Panc1 (cell line): Measurements from ENCODE around the gene KRT36. TPM values are rescaled to one million over a fixed set of nuclear protein-coding genes. Genes with fewer than 3 reads are reported as not detected.

ENCODE experiments used
- ATAC-seq: fragments of 200-7000 bp; cut with Tn5 transposase; 2 replicates; pipeline ENCODE4 v1.9.1; 2020; ENCODE audit warnings: mild to moderate bottlenecking, moderate library complexity
- BruUV-seq: library from RNA; stranded (reverse); fragments of 400-500 nt; replicated peaks from 2 replicates; lab custom pipeline; 2021; lab: Mats Ljungman, UMichigan
- CTCF ChIA-PET: fragments of 300-600 bp; sonication (Branson Sonifier 250); formaldehyde crosslinking; loops from one replicate; lab custom pipeline; 2022; ENCODE audit warnings: antibody characterized with exemption; lab: Charles Lee
- POLR2A ChIA-PET: fragments of 300-600 bp; sonication (Branson Sonifier 250); formaldehyde crosslinking; loops from one replicate; lab custom pipeline; 2022; ENCODE audit warnings: antibody characterized with exemption; lab: Charles Lee
- DNase-seq: peaks from one replicate; pipeline ENCODE4 v3.0.0-alpha.2; 2010; ENCODE audit warnings: low read depth, low spot score
- H3K27ac ChIP-seq: 2 replicates; pipeline ENCODE4 v1.5.1; 2011; ENCODE audit warnings: mild to moderate bottlenecking, low read length, inconsistent platforms
- H3K27me3 ChIP-seq: fragments of 200-500 bp; sonication (Bioruptor generic); 2 replicates; pipeline ENCODE4 v1.6.0; 2014; ENCODE audit warnings: low read length, inconsistent platforms; ENCODE audit not compliant: control insufficient read depth, insufficient read depth
- H3K36me3 ChIP-seq: fragments of 200-500 bp; sonication (Bioruptor generic); 2 replicates; pipeline ENCODE4 v1.5.1; 2014; ENCODE audit warnings: inconsistent platforms, mild to moderate bottlenecking, low read length, moderate library complexity; ENCODE audit not compliant: control insufficient read depth, insufficient read depth
- H3K4me1 ChIP-seq: 2 replicates; pipeline ENCODE4 v1.5.1; 2011; ENCODE audit warnings: inconsistent platforms, mild to moderate bottlenecking, low read length, moderate library complexity; ENCODE audit not compliant: control insufficient read depth, insufficient read depth
- H3K4me3 ChIP-seq, 2 experiments: 2 replicates each; pipeline ENCODE4 v1.5.1; 2011 to 2012; ENCODE audit warnings: low read depth in 2 of 2, low read length in 2 of 2, mild to moderate bottlenecking in 2 of 2, inconsistent platforms in 1 of 2, moderate library complexity in 1 of 2
- H3K9me3 ChIP-seq: fragments of 200-500 bp; sonication (Bioruptor generic); 2 replicates; pipeline ENCODE4 v1.5.1; 2014; ENCODE audit warnings: low read depth, mild to moderate bottlenecking, inconsistent platforms, low read length, moderate library complexity; ENCODE audit not compliant: control insufficient read depth, insufficient read depth
- POLR2AphosphoS5 ChIP-seq: IDR thresholded peaks from 2 replicates; pipeline ENCODE4 v1.6.1; 2012; ENCODE audit warnings: mild to moderate bottlenecking, low read depth, low read length, moderate library complexity
- REST ChIP-seq, 2 experiments: IDR thresholded peaks; 2 replicates each; pipeline ENCODE4 v1.6.1; 2011 to 2012; ENCODE audit warnings: low read depth in 2 of 2, control low read depth in 1 of 2, low read length in 1 of 2, mild to moderate bottlenecking in 1 of 2, moderate library complexity in 1 of 2; ENCODE audit not compliant: insufficient read depth in 1 of 2
- SIN3A ChIP-seq: IDR thresholded peaks from 2 replicates; pipeline ENCODE4 v1.6.1; 2012; ENCODE audit warnings: low read depth, mild to moderate bottlenecking, low read length, moderate library complexity, borderline replicate concordance; ENCODE audit not compliant: insufficient read depth
- TCF7L2 ChIP-seq: IDR thresholded peaks from 2 replicates; pipeline ENCODE4 v1.6.1; 2011; ENCODE audit warnings: mild to moderate bottlenecking, low read depth, low read length, inconsistent platforms
- in situ Hi-C: cut with HindIII; loops from 2 replicates; pipeline ENCODE4 v1.10.0; 2016; ENCODE audit warnings: low sequenced_read_pairs, low pct_unique_long_range_greater_than_20kb
- intact Hi-C: fragments of 100-400 bp; cut with micrococcal nuclease; formaldehyde crosslinking; loops from one replicate; pipeline ENCODE4 v1.10.0; 2022; ENCODE audit not compliant: unreplicated experiment
- total RNA-seq: library from RNA; stranded (reverse); gene quantifications from one replicate; pipeline ENCODE4 v1.2.1, GENCODE V29; 2021; ENCODE audit not compliant: unreplicated experiment
- TF ChIP-seq, protein P1 (sequence below): fragments of 450-650 bp; IDR thresholded peaks from 2 replicates; pipeline ENCODE4 v1.5.1; 2017; ENCODE audit warnings: mild to moderate bottlenecking

KRT36 gene
- total RNA-seq, 1 experiment from 2014 or later, result not detected

DNA sequence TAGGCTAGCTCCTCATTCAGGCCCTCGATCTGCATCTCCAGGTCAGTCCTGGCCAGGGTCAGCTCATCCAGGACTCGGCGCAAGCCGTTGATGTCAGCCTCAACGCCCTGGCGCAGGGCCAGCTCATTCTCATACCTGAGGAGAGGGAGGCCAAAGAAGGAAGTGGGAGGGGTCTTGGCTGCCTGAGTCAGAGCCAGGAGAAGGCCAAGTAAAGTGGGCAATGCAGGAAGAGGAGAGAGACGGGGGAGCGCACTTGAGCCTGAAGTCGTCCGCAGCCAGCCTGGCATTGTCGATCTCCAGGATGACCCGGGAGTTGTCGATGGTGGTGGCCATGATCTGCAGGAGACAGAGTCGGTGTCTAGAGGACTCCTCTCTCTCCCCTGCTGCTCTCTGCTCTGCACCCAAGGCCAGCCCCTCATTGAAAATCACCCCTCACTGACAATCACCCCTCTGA, 27.1 kb upstream of the KRT36 start:
- peak overlapping the region; percentile 96 for H3K27ac ChIP-seq
- no TSS peak for BruUV-seq
- peaks cover 52% of the 10 kb centered on the region for H3K4me1 ChIP-seq
- ChIA-PET POLR2A (interaction anchor here (0.5 kb wide), 1 partner anchor 815 kb away, joined by 3 read pairs; no protein-coding TSS in a partner anchor), CTCF (no interaction called here)
- in situ Hi-C loops (no loop called here), intact Hi-C loops (no loop called here)
- TF ChIP-seq REST (IDR thresholded peaks at IDR 0.05; ENCODE audit: insufficient read depth in 1 of 2, low read depth in 2 of 2, low read length in 1 of 2), result no peak
- no peak for TF ChIP-seq POLR2AphosphoS5
- TF ChIP-seq SIN3A, result no peak
- no peak for TF ChIP-seq TCF7L2
- TF ChIP-seq, protein P1, sequence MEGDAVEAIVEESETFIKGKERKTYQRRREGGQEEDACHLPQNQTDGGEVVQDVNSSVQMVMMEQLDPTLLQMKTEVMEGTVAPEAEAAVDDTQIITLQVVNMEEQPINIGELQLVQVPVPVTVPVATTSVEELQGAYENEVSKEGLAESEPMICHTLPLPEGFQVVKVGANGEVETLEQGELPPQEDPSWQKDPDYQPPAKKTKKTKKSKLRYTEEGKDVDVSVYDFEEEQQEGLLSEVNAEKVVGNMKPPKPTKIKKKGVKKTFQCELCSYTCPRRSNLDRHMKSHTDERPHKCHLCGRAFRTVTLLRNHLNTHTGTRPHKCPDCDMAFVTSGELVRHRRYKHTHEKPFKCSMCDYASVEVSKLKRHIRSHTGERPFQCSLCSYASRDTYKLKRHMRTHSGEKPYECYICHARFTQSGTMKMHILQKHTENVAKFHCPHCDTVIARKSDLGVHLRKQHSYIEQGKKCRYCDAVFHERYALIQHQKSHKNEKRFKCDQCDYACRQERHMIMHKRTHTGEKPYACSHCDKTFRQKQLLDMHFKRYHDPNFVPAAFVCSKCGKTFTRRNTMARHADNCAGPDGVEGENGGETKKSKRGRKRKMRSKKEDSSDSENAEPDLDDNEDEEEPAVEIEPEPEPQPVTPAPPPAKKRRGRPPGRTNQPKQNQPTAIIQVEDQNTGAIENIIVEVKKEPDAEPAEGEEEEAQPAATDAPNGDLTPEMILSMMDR, result no peak
- H3K9me3 ChIP-seq, result no peaks in the 10 kb centered on the region
- ATAC-seq (no peak), DNase-seq (no peak)
- no peak overlapping the region for H3K4me3 ChIP-seq
- no peaks in the 10 kb centered on the region for H3K36me3 ChIP-seq
- no peaks in the 10 kb centered on the region for H3K27me3 ChIP-seq

- ChIA-PET POLR2A (interaction anchor here (0.5 kb wide), 1 partner anchor 815 kb away, joined by 3 read pairs; no protein-coding TSS in a partner anchor), CTCF (no interaction called here)
- in situ Hi-C loops, result no loop called here
- Histone ChIP-seq H3K4me1 (peaks cover 52% of the 10 kb centered on the region), H3K36me3 (no peaks in the 10 kb centered on the region), H3K9me3 (no peaks in the 10 kb centered on the region), H3K27ac (peak overlapping the region; percentile 96), H3K4me3 (no peak overlapping the region), H3K27me3 (no peaks in the 10 kb centered on the region)
- intact Hi-C loops, result no loop called here
- BruUV-seq, result no TSS peak
- no peak for TF ChIP-seq REST (IDR thresholded peaks at IDR 0.05; ENCODE audit: insufficient read depth in 1 of 2, low read depth in 2 of 2, low read length in 1 of 2)
- no peak for TF ChIP-seq TCF7L2
- TF ChIP-seq SIN3A, result no peak
- TF ChIP-seq, protein P1, result no peak
- no peak for DNase-seq
- no peak for ATAC-seq
Measured at GRCh38 chr17:41516147-41516829, 26.6 kb upstream of the KRT36 start.
